Inflammatory macrophage treated with lipopolysaccharide for 4 hours (primary cell): ENCODE results near the gene SLC22A23.

Source experiments
- DNase-seq: peaks from one replicate; pipeline ENCODE4 v3.0.0-alpha.2; 2020

Gene SLC22A23

GRCh38 chr6:3443221-3443515 is 13.7 kb downstream of the SLC22A23 start:
- no peak for DNase-seq

GRCh38 chr6:3442431-3443220 is 14.2 kb downstream of the SLC22A23 start:
- no peak for DNase-seq

- DNase-seq: no peak
Observed at GRCh38 chr6:3440911-3441310, 15.9 kb downstream of the SLC22A23 start.

- no peak for DNase-seq
Observed at GRCh38 chr6:3439961-3440360, 16.9 kb downstream of the SLC22A23 start.

GRCh38 chr6:3438190-3439167 is 18.4 kb downstream of the SLC22A23 start:
- DNase-seq: no peak

GRCh38 chr6:3433005-3433404 is 23.8 kb downstream of the SLC22A23 start:
- DNase-seq: no peak

GRCh38 chr6:3432416-3432815 is 24.4 kb downstream of the SLC22A23 start:
- DNase-seq: no peak

- DNase-seq: no peak
Observed at GRCh38 chr6:3431994-3432393, 24.9 kb downstream of the SLC22A23 start.

GRCh38 chr6:3429211-3429610 is 27.6 kb downstream of the SLC22A23 start:
- no peak for DNase-seq

- DNase-seq: no peak
Observed at GRCh38 chr6:3428700-3429099, 28.1 kb downstream of the SLC22A23 start.

GRCh38 chr6:3428247-3428646 is 28.6 kb downstream of the SLC22A23 start:
- no peak for DNase-seq

- no peak for DNase-seq
Observed at GRCh38 chr6:3427687-3428085, 29.2 kb downstream of the SLC22A23 start.

- no peak for DNase-seq
Observed at GRCh38 chr6:3426927-3427686, 29.7 kb downstream of the SLC22A23 start.

- no peak for DNase-seq
Observed at GRCh38 chr6:3426091-3426926, 30.5 kb downstream of the SLC22A23 start.

- no peak for DNase-seq
Observed at GRCh38 chr6:3425574-3425973, 31.3 kb downstream of the SLC22A23 start.

GRCh38 chr6:3424185-3424927 is 32.5 kb downstream of the SLC22A23 start:
- no peak for DNase-seq

- no peak for DNase-seq
Observed at GRCh38 chr6:3423439-3424184, 33.2 kb downstream of the SLC22A23 start.

- DNase-seq: no peak
Observed at GRCh38 chr6:3422435-3423070, 34.3 kb downstream of the SLC22A23 start.

- DNase-seq: peak; percentile 17
Observed at GRCh38 chr6:3421791-3422434, 34.9 kb downstream of the SLC22A23 start.

GRCh38 chr6:3421143-3421542 is 35.7 kb downstream of the SLC22A23 start:
- no peak for DNase-seq
